ENCODE results near the gene LAPTM5. TPM values are rescaled to one million over a fixed set of nuclear protein-coding genes. Genes with fewer than 3 reads are reported as not detected.
"Not testable (repeated sequence)": the region's sequence is repeated elsewhere in the genome, so short reads cannot be mapped to it uniquely, and the experiment has no call there.

LAPTM5 gene
- total and polyA plus RNA-seq, 2 of the 13 experiments (the other 11 are each of a cell fraction or from before 2014, with no cell fraction given) = 0.41 to 0.86 TPM

- no peak for TF ChIP-seq NFAT5 (CRISPR knock-in tag; IDR thresholded peaks at IDR 0.05)
- TF ChIP-seq NCOA5 (CRISPR knock-in tag; IDR thresholded peaks at IDR 0.05) = no peak
Measured at GRCh38 chr1:30791868-30792267, 34.3 kb upstream of the LAPTM5 start (continued).

- WGBS (ENCODE audit: low lambda C conversion rate) = 11% methylated on average over 5 of the region's 5 CpGs
Measured at GRCh38 chr1:30790850-30791778, 33.5 kb upstream of the LAPTM5 start.

GRCh38 chr1:30790256-30790525, 32.6 kb upstream of the LAPTM5 start:
- H2AFZ ChIP-seq (ENCODE audit: low read length); BruUV-seq (replicated peaks); H3K27ac ChIP-seq (ENCODE audit: extremely low read length, insufficient read depth, low read length); H3K79me2 ChIP-seq (ENCODE audit: insufficient read depth, low read length); H3K4me3 ChIP-seq (replicated peaks in 1 of 3; ENCODE audit: insufficient read depth in 1 of 3, low read depth in 2 of 3, low read length in 3 of 3); CTCF ChIA-PET (ENCODE audit: low intra/inter-chr PET ratio, low total read pairs); H4K20me1 ChIP-seq (ENCODE audit: insufficient read depth, low read length); DNase-seq (ENCODE audit: low spot score); H3K9me3 ChIP-seq (ENCODE audit: low read length); H3K4me2 ChIP-seq (ENCODE audit: low read depth, low read length); intact Hi-C loops (cut with micrococcal nuclease; ENCODE audit: unreplicated experiment); H3K36me3 ChIP-seq (replicated peaks in 1 of 2; ENCODE audit: control insufficient read depth in 1 of 2, insufficient read depth in 2 of 2, low read length in 2 of 2); ATAC-seq; POLR2A ChIA-PET; in situ Hi-C loops (cut with HindIII; ENCODE audit: extremely low pct_ligation_motif_present, low pct_unique_long_range_greater_than_20kb); FAIRE-seq; H3K27me3 ChIP-seq (ENCODE audit: control insufficient read depth in 1 of 2, insufficient read depth in 2 of 2, low read length in 2 of 2); H3K9ac ChIP-seq (ENCODE audit: insufficient read depth, low read depth, low read length): not testable (repeated sequence)
- 39% methylated on average over 5 of the region's 5 CpGs for WGBS (ENCODE audit: low lambda C conversion rate)
- H3K4me1 ChIP-seq (ENCODE audit: insufficient read depth, low read length) = peaks cover 46% of the 10 kb centered on the region

More at GRCh38 chr1:30790850-30791778, 33.5 kb upstream of the LAPTM5 start:
- CTCF ChIA-PET (ENCODE audit: low intra/inter-chr PET ratio, low total read pairs) = no interaction called here
- ATAC-seq = no peak
- in situ Hi-C loops (cut with HindIII; ENCODE audit: extremely low pct_ligation_motif_present, low pct_unique_long_range_greater_than_20kb) (no loop called here), intact Hi-C loops (cut with micrococcal nuclease; ENCODE audit: unreplicated experiment) (no loop called here)
- no peaks in the 10 kb centered on the region for H3K9me3 ChIP-seq (ENCODE audit: low read length)
- no peak overlapping the region for H3K27ac ChIP-seq (ENCODE audit: extremely low read length, insufficient read depth, low read length)
- no peaks in the 10 kb centered on the region for H4K20me1 ChIP-seq (ENCODE audit: insufficient read depth, low read length)
- H3K36me3 ChIP-seq (replicated peaks in 1 of 2; ENCODE audit: control insufficient read depth in 1 of 2, insufficient read depth in 2 of 2, low read length in 2 of 2) = no peaks in the 10 kb centered on the region
- H2AFZ ChIP-seq (ENCODE audit: low read length) = no peak overlapping the region
- TF ChIP-seq ZBTB2 (CRISPR knock-in tag; IDR thresholded peaks at IDR 0.05; ENCODE audit: low read depth) (no peak), MED13 (CRISPR knock-in tag; IDR thresholded peaks at IDR 0.05) (no peak), IKZF1 (IDR thresholded peaks at IDR 0.05) (0 out of 2 replicates have a peak, but pooled peaks have one; percentile 25), PLRG1 (conservative IDR thresholded peaks at IDR 0.05) (0 out of 2 replicates have a peak, but pooled peaks have one; percentile 20)
- no peak for DNase-seq (ENCODE audit: low spot score)
- no peak overlapping the region for H3K4me2 ChIP-seq (ENCODE audit: low read depth, low read length)
- H3K27me3 ChIP-seq (ENCODE audit: control insufficient read depth in 1 of 2, insufficient read depth in 2 of 2, low read length in 2 of 2) = peaks cover 4 to 5% of the 10 kb centered on the region in 2 experiments; a peak in 2 of 5 replicates
- H3K4me1 ChIP-seq (ENCODE audit: insufficient read depth, low read length) = peaks cover 38% of the 10 kb centered on the region
- BruUV-seq (replicated peaks) = no TSS peak
- H3K9ac ChIP-seq (ENCODE audit: insufficient read depth, low read depth, low read length) = no peak overlapping the region
- FAIRE-seq = no peak
- H3K79me2 ChIP-seq (ENCODE audit: insufficient read depth, low read length) = no peaks in the 10 kb centered on the region
- POLR2A ChIA-PET = no interaction called here
- no peak overlapping the region for H3K4me3 ChIP-seq (replicated peaks in 1 of 3; ENCODE audit: insufficient read depth in 1 of 3, low read depth in 2 of 3, low read length in 3 of 3)

Data from HepG2 (cell line).